Transverse colon (tissue), 4 donors: Measurements from ENCODE around the gene GNAO1.

Experiments
- EP300 ChIP-seq: sonication (generic); formaldehyde crosslinking; IDR thresholded peaks from one replicate; pipeline ENCODE4 v1.6.1; 2017; ENCODE audit warnings: antibody characterized with exemption, low read depth
- POLR2A ChIP-seq: fragments of 450-650 bp; IDR thresholded peaks from one replicate; pipeline ENCODE4 v1.6.1; 2016; ENCODE audit warnings: antibody characterized with exemption, mild to moderate bottlenecking, moderate library complexity
- POLR2AphosphoS5 ChIP-seq, 3 donors: sonication (generic); formaldehyde crosslinking; IDR thresholded peaks; one replicate each; pipeline ENCODE4 v1.6.1; 2016; ENCODE audit warnings: antibody characterized with exemption in 3 of 3
- TF ChIP-seq, protein P1 (sequence below), 5 experiments: fragments of 200-600 bp in 3 of 5; fragments of 450-650 bp in 2 of 5; sonication (generic) in 3 of 5; IDR thresholded peaks; 1 replicate in 2 of 5; 2 replicates in 3 of 5; pipeline ENCODE4 v1.5.1; 2016 to 2017; ENCODE audit warnings: antibody characterized with exemption in 5 of 5, inconsistent platforms in 3 of 5, mild to moderate bottlenecking in 2 of 5, moderate library complexity in 1 of 5

DNA sequence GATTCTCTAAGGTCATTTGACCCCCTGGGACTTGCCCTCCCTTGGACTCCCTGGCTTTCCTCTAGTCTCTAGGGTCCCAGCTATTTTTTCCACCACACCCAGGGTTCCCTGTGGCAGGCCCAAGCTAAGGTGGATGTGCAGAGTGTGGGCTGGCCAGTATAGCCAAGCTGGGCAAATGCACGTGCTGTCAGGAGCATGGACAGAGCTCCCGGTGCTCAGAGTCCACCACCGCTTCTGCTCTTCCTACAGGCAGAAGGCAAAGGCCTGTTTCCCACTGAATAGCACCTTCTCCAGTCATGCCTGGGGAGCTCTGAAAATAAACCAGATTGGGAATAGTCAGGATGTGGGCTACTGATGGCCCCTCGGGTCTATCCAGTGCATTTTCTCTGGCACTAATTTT lies 53.3 kb downstream of the GNAO1 start:
- TF ChIP-seq, protein P1, sequence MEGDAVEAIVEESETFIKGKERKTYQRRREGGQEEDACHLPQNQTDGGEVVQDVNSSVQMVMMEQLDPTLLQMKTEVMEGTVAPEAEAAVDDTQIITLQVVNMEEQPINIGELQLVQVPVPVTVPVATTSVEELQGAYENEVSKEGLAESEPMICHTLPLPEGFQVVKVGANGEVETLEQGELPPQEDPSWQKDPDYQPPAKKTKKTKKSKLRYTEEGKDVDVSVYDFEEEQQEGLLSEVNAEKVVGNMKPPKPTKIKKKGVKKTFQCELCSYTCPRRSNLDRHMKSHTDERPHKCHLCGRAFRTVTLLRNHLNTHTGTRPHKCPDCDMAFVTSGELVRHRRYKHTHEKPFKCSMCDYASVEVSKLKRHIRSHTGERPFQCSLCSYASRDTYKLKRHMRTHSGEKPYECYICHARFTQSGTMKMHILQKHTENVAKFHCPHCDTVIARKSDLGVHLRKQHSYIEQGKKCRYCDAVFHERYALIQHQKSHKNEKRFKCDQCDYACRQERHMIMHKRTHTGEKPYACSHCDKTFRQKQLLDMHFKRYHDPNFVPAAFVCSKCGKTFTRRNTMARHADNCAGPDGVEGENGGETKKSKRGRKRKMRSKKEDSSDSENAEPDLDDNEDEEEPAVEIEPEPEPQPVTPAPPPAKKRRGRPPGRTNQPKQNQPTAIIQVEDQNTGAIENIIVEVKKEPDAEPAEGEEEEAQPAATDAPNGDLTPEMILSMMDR (IDR thresholded peaks at IDR 0.05), result no peak
- TF ChIP-seq POLR2A (no peak), POLR2AphosphoS5 (IDR thresholded peaks at IDR 0.05) (no peak), EP300 (no peak)
